Spinal cord (tissue), 10 donors: ENCODE measurements around the gene ERICH6. TPM values are rescaled to one million over a fixed set of nuclear protein-coding genes. Genes with fewer than 3 reads are reported as not detected.
A peak's percentile ranks its signal among the peaks of the same experiment; 100 is the strongest.

Experiments used
- DNase-seq, 6 donors: peaks; one replicate each; pipeline versions ENCODE4 v3.0.0 to v3.0.0-alpha.2; 2013 to 2015; ENCODE audit warnings: low spot score in 6 of 6, low read depth in 4 of 6
- H3K27ac ChIP-seq: one replicate; pipeline ENCODE4 v1.5.1; 2013; ENCODE audit warnings: low read depth, low read length, control low read depth
- H3K27me3 ChIP-seq: one replicate; pipeline ENCODE4 v1.6.1; 2013; ENCODE audit warnings: low read length; ENCODE audit not compliant: control insufficient read depth, insufficient read depth
- H3K36me3 ChIP-seq: one replicate; pipeline ENCODE4 v1.6.1; 2013; ENCODE audit warnings: low read length; ENCODE audit not compliant: control insufficient read depth, insufficient read depth
- H3K4me1 ChIP-seq: one replicate; pipeline ENCODE4 v1.6.1; 2013; ENCODE audit warnings: low read length; ENCODE audit not compliant: control insufficient read depth, insufficient read depth
- H3K4me3 ChIP-seq: one replicate; pipeline ENCODE4 v1.5.1; 2013; ENCODE audit warnings: low read depth, low read length, control low read depth
- H3K9me3 ChIP-seq: one replicate; pipeline ENCODE4 v1.6.1; 2013; ENCODE audit warnings: low read length; ENCODE audit not compliant: control insufficient read depth, insufficient read depth
- WGBS: methylation state at CpG from one replicate; pipeline ENCODE4 v1.1.5; 2013; ENCODE audit warnings: missing lambda C conversion rate; ENCODE audit not compliant: insufficient coverage; 5-methylcytosine and 5-hydroxymethylcytosine counted together
- polyA plus RNA-seq, 2 donors: library from polyadenylated mRNA; unstranded; fragments of 120-200 nt; gene quantifications; one replicate each; pipeline ENCODE4 v1.2.1, GENCODE V29; 2013; ENCODE audit not compliant: insufficient read length in 2 of 2
- total RNA-seq, 2 donors: library from RNA; depleted of rRNA in 1 of 2; stranded (reverse); fragments of 120-200 nt in 1 of 2; fragments of >200 nt in 1 of 2; gene quantifications; one replicate each; pipeline versions ENCODE4 v1.2.3 to v1.2.4, GENCODE V29; 2013 to 2014
- donor health status: healthy.

The ERICH6 gene
- total and polyA plus RNA-seq, 4 donors, result 0.33 to 0.93 (median 0.64) TPM

DNA sequence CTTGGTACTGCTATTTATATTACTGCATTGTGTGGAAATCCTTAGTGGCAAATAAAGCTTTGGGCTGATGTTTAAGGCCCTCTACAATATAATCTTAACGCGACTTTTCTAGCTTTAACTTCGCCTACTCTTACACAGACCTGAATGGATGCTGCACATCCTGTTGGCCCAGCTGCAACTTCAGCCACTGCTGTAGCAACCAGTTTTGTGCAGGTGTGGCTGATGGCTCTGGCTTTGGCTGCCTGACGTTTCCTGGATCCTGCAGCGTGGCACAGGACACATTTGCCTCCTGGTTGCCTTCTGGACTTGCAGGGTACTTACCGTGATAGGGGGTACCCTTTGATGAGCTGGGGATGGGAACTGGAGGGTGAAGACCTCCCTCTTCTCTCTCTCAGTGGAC is 20.2 kb upstream of the ERICH6 start:
- 83% methylated on average over 5 of the region's 6 CpGs for WGBS
- Histone ChIP-seq H3K27me3 (no peaks in the 10 kb centered on the region), H3K4me1 (peaks cover 5% of the 10 kb centered on the region), H3K9me3 (no peaks in the 10 kb centered on the region), H3K36me3 (no peaks in the 10 kb centered on the region), H3K27ac (no peak overlapping the region), H3K4me3 (no peak overlapping the region)
- DNase-seq, result no peak

DNA sequence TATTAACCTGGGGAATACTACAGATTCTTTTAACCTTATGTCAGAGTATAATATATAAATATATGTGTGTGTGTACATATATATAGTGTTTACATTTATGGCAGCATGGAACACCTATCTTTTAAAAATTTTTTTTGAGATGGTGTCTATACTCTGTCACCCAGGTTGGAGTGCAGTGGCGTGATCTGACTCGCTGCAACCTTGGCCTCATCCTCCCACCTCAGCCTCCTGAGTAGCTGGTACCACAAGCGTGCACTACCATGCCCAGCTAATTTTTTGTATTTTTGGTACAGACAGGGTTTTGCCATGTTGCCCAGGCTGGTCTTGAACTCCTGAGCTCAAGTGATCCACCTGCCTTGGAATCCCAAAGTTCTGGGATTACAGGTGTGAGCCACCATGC is 18.5 kb upstream of the ERICH6 start:
- no peak overlapping the region for H3K27ac ChIP-seq
- H3K36me3 ChIP-seq, result no peaks in the 10 kb centered on the region
- no peaks in the 10 kb centered on the region for H3K27me3 ChIP-seq
- 67% methylated on average over 1 of the region's 3 CpGs for WGBS
- no peaks in the 10 kb centered on the region for H3K9me3 ChIP-seq
- H3K4me1 ChIP-seq, result peaks cover 5% of the 10 kb centered on the region
- H3K4me3 ChIP-seq, result no peak overlapping the region
- no peak for DNase-seq

DNA sequence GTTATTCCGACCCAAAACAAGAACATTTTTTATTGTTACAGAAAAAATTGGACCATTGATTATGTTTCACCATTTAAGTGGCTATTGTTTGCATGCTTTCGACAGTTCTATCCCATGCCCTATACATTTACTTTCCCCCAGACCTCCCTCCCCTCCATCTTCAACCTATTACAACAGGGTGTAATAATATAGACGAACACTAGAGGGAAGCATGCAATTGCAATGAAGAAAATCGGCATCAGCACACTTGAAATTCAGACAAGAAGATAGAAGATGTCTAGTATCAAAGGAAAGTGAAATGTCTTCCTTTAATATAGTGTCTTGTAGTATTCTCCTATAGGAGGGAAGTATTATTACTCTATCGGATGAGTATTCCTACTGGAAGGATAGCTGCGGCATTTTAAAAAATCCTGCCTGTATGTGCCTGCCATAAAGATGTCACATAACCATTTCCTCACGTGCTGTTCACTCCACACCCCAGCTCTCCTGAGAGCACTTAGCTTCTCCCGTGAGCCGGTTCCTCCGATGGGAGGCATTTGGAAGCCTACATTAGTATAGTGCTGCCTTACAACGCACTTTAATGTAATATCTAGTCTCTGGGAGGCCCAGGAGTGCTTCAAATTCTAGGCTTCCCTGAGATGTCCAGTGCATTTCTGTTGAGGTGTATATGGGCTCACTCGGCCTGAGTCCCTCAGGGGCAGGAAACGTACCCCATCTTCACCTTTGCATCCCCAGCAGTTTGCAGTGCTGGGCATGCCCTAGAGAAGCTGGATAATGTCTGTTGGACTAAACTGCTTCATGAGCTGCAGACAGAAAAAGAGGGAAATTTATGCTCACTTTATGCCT is 17.8 kb upstream of the ERICH6 start:
- Histone ChIP-seq H3K36me3 (no peaks in the 10 kb centered on the region), H3K9me3 (no peaks in the 10 kb centered on the region), H3K27me3 (no peaks in the 10 kb centered on the region), H3K4me3 (no peak overlapping the region), H3K4me1 (peaks cover 5% of the 10 kb centered on the region), H3K27ac (no peak overlapping the region)
- 0% methylated on average over 1 of the region's 13 CpGs for WGBS
- DNase-seq, result peak in 5 of 6 donors; percentile 48 to 96 (median 70)

DNA sequence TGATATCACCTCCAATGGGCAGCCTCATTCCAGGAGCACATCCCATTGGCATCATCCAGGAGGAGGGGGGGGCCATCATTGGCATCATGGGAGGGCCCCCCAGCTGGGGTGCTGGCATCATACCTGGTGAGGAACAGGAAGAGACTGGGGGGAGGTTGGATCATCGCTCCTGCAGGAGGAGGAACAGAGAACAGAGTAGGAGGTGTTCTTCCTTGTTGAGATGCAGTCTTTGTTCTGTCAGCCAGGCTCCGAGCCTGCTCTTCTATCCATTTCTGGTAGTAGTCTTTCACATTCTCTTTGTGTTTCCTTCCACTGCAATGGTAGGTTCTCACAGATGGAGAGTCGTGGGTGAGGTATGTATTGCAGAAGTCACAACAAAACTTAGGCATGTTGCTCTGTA is 16.7 kb upstream of the ERICH6 start:
- no peaks in the 10 kb centered on the region for H3K27me3 ChIP-seq
- no peaks in the 10 kb centered on the region for H3K36me3 ChIP-seq
- H3K27ac ChIP-seq, result no peak overlapping the region
- no peak overlapping the region for H3K4me3 ChIP-seq
- H3K9me3 ChIP-seq, result no peaks in the 10 kb centered on the region
- no peak for DNase-seq
- 71% methylated on average over 1 of the region's 3 CpGs for WGBS
- H3K4me1 ChIP-seq, result peaks cover 5% of the 10 kb centered on the region

DNA sequence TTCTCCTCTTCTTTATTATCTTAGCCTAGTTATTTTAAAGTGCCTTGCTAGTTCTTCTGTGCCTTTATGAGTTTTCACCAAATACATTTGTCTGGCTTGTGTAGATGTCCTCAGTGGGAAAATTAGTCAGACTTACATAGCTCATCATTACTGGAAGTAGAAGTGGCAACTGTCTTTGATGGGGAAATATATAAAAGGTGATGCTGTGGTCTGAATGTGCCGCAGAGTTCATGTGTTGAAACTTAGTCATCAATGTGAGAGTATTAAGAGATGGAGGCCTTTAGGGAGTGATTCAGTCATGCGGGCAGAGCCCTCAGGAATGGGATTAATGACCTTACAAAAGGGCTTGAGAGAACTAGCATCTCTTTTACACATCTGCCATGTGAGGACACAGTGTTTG is 6.4 kb upstream of the ERICH6 start:
- Histone ChIP-seq H3K9me3 (peaks cover 2% of the 10 kb centered on the region), H3K27me3 (no peaks in the 10 kb centered on the region), H3K4me3 (no peak overlapping the region), H3K4me1 (peaks cover 2% of the 10 kb centered on the region), H3K27ac (no peak overlapping the region), H3K36me3 (peaks cover 3% of the 10 kb centered on the region)
- no peak for DNase-seq
- WGBS, result 93% methylated on average over 2 of the region's 2 CpGs

DNA sequence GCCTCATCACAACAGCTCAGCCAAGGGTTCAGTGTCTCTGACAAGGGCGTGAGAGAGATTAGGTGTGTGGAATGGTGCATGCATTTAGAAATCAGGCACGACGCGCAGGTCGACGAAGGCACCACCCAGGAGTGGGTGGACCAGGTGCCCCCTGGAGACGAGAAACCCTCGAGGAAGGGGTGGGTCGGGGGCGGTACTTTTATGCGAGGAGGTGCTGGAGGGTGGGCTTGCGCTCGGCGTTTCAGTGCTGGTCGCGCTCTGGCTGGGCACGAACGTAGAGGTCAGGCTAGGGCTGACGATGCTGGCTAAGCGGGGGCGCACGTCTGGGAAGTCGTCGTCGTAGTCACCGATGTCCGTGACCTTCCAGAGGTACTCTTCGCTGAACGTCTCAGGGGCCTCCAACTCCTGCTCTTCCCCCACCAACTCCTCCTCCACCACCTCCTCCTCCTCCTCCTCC is 393 bp downstream of the ERICH6 start:
- peak overlapping the region; percentile 63 for H3K4me3 ChIP-seq
- WGBS, result 3% methylated on average over 29 of the region's 29 CpGs
- DNase-seq, result peak in 3 of 6 donors; percentile 43 to 69 (median 65)
- peaks cover 18% of the 10 kb centered on the region for H3K4me1 ChIP-seq
- no peaks in the 10 kb centered on the region for H3K9me3 ChIP-seq
- H3K27ac ChIP-seq, result peak overlapping the region; percentile 72
- no peaks in the 10 kb centered on the region for H3K36me3 ChIP-seq
- no peaks in the 10 kb centered on the region for H3K27me3 ChIP-seq

DNA sequence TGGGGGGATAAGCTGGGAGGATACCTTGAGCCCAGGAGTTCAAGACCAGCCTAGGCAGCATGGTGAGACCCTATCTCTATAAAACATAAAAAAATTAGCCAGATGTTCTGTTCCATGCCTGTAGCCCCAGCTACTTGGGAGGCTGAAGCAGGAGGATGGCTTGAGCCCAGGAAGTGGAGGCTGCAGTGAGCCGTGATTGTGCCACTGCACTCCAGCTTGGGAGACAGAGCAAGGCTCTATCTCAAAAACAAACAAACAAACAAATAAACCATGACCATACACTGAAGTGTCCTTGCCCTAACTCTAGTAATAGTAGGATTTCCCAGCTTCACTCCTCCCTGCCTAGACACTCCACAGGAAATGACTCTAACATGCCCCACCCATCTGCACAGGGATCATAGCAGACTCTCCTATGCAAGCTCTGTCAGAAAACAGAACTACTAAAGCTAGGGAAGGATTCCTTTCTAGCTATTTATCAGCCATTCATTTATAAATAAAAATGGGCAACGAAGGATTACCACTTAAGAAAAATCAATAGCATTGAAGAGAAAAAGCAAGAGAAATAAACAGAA is 4.6 kb downstream of the ERICH6 start:
- H3K27me3 ChIP-seq, result no peaks in the 10 kb centered on the region
- no peaks in the 10 kb centered on the region for H3K9me3 ChIP-seq
- WGBS, result no CpG with 5 or more reads among the region's 2 CpGs
- H3K4me3 ChIP-seq, result no peak overlapping the region
- peaks cover 8% of the 10 kb centered on the region for H3K4me1 ChIP-seq
- no peak overlapping the region for H3K27ac ChIP-seq
- H3K36me3 ChIP-seq, result no peaks in the 10 kb centered on the region
- DNase-seq, result no peak

DNA sequence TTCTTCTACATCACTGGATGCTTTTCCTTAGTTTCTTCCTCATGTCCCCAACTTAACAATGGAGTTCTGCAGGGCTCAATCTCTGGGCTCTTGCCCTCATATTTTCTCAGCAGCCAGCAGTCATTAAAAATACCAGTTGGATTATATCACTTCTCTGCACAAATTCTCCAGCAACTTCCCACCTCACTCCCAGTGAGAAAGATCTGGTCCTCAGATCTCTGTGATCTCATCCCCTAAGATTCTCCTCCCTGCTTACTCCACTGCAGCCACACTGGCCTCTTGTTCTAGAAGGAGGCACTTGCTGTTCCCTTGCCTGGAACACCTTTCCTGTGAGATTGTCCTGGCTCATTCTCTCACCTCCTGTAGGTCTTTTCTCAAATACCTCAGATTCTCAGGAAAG is 6.1 kb downstream of the ERICH6 start:
- no peaks in the 10 kb centered on the region for H3K4me1 ChIP-seq
- H3K27me3 ChIP-seq, result no peaks in the 10 kb centered on the region
- H3K9me3 ChIP-seq, result no peaks in the 10 kb centered on the region
- H3K36me3 ChIP-seq, result no peaks in the 10 kb centered on the region
- DNase-seq, result no peak
- no peak overlapping the region for H3K4me3 ChIP-seq
- no peak overlapping the region for H3K27ac ChIP-seq

DNA sequence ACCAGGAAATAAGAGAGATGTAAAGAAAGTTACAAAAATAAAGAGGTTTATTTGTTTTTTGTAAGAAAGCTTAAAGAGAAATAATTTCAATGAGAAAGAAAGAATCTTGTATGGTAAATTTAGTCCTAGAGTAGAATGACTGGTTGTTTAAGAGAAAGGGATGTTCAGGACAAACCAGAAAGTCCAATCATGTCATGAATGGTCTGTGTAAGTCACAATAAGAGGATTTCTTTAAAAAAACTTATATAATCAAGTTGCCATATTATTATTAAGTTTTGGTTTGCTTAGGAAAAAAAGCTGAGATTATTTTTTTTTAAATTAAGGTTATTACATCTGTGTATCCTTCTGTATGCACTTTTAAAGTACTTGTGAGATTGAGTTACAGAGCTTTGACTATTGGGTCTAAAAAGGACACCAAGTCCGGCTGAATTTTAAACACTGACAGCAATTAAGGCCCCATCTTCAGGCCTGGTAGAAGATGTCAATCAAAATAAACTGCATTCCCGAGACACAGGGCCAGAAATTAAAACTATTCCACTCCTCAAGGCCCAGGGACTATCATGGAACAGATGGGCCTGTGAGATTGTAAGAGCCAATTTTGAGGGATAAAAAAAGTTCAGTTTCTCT is 12.2 kb downstream of the ERICH6 start:
- Histone ChIP-seq H3K27ac (no peak overlapping the region), H3K4me1 (no peaks in the 10 kb centered on the region), H3K4me3 (no peak overlapping the region), H3K36me3 (no peaks in the 10 kb centered on the region), H3K9me3 (peaks cover 2% of the 10 kb centered on the region), H3K27me3 (no peaks in the 10 kb centered on the region)
- WGBS, result no CpG with 5 or more reads among the region's 2 CpGs
- DNase-seq, result no peak

DNA sequence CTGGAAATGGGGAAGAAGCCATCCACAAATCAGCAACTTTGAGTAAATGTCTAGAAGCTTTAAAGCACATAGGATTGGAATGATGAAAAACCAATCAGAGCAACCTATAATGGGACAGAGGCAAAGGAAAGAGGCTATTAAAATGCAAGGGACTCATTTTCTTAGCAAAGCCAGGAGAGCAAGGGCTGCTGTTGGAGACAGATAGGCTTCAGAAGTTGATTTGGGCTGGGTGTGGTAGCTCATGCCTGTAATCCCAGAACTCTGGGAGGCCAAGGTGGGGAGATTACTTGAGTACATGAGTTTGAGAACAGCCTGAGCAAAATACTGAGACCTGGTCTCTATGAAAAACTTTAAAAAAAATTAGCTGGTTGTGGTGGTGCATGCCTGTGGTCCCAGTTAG is 16.1 kb downstream of the ERICH6 start:
- H3K4me3 ChIP-seq, result no peak overlapping the region
- no peaks in the 10 kb centered on the region for H3K4me1 ChIP-seq
- H3K9me3 ChIP-seq, result peaks cover 2% of the 10 kb centered on the region
- H3K27ac ChIP-seq, result no peak overlapping the region
- H3K36me3 ChIP-seq, result no peaks in the 10 kb centered on the region
- DNase-seq, result no peak
- H3K27me3 ChIP-seq, result no peaks in the 10 kb centered on the region
